SU-DHL-6 (cell line): ENCODE data around the gene DNAH11.

Experiments
- CTCF ChIP-seq: fragments of 200-600 bp; sonication (generic); IDR thresholded peaks from one replicate; pipeline ENCODE4 v1.5.1; 2017; ENCODE audit warnings: antibody characterized with exemption, mild to moderate bottlenecking, low read length, moderate library complexity; ENCODE audit not compliant: insufficient read depth, poor library complexity, severe bottlenecking
- EZH2phosphoT487 ChIP-seq: fragments of 200-600 bp; sonication (generic), shearing (Covaris generic); conservative IDR thresholded peaks from 2 replicates; pipeline ENCODE4 v1.6.1; 2018; ENCODE audit warnings: mild to moderate bottlenecking, antibody characterized with exemption, low read length, moderate library complexity, mixed read lengths

- TF ChIP-seq CTCF (no peak), EZH2phosphoT487 (no peak)
Measured at GRCh38 chr7:21566094-21566493, 23.3 kb downstream of the DNAH11 start.
